Hepatic stellate cell (primary cell): Measurements from ENCODE around the gene TSSK2.

Experiments used
- DNase-seq: peaks from one replicate; pipeline ENCODE4 v3.0.0; 2011; ENCODE audit warnings: low spot score

The TSSK2 gene

GRCh38 chr22:19172213-19173046 lies 41.3 kb downstream of the TSSK2 start:
- DNase-seq, result no peak

DNA sequence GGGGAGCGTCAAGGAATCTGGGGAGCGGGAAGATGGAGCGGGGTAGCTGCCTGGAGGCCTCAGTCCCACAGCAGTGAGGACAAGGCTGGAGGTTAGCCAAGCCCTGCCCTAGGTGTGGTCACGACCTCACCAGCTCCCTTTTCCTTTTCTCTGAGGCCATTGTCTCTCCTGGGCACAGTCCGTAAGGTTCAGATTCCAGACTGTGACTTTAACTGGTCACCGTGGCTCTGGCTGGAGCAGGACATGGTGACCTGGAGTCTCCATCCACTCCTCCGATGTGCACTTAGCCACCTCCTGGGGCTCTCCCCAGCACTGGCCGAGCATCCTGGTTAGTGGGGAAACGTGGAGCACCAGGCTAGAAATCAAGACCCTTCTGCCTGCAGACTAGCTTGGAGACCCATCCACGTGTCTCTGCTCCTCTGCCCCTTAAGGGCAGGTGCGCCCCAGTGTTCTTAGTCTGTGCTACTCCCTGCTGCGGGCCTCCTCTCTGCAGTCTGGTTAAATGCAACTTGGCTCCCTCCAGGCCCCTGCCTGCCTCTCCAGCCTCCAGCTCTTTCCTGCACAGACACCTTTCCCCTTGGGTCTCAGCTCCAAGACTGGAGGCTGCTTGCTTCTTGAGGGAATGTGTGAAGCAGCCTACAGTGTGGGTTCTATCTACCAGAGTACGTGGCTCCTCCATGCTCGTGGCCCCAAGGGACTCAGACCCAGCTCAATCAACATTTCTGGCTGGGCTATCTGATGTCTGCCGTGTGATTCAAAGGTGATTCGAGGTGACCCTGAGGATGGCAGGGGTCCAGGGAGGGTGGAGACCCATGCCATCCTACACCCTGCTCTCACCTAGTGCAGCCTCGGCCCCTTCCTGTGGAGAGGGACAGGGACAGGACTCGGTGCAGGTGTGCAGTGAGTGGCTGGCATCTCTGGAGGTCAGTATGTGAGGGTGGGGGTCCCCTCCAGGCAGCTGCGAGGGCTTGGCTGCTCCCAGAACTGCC lies 42.2 kb downstream of the TSSK2 start:
- no peak for DNase-seq

- DNase-seq, result peak; percentile 76
Measured at GRCh38 chr22:19174106-19175025, 43.3 kb downstream of the TSSK2 start.

DNA sequence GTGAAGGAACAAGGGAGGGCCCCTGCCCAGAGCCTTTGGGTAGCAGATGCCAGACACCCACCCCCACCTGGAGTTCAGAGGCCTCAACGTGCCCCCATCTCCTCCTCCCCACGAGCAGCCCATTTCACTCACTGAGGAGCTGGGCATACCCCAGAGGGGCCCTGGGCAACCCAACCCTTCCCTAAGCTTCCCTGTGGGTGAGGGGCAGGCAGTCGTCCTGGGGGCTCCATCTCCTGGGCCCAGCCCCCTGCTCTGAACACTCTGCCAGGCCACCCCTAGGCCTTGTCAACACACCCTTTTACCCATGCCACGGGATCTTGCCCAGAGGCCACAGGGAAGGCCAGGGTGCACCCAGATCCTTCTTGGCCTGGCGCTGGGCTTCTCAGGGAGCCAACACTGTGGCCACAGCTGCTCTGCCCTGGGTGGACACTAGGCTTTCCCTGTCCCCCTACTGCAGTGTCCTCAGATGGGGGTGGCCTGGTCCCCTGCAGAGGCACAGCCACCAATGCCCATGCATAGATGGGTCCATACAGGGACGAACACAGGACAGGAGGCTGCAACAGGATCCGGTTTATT lies 44.0 kb downstream of the TSSK2 start:
- DNase-seq, result no peak

DNA sequence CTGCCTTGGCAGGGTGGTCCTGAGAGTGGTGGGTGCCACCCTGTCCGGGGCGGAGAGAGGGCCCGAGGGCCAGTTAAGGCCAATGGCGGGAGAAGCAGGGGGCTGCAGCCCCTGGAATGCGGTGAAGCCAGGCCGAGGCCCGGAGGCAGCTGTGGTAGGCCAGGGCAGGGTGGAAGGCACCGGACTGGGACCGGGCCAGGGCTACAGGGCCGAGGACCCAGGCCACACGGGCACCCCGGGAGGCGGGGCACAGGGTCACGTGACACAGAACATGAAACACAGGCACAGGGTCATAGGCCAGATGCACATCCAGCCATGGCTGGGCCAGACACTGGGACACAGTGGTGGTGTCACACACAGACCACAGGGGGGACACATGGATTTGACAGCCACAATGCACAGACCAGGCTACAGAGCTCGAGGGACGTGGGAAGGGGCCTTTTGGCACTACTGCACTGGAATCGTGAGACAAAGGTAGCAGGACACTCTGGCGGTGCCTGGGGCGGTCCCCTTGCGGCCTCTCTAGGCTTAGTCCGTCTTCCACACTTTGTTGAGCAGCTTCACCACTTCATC lies 44.6 kb downstream of the TSSK2 start:
- no peak for DNase-seq

- DNase-seq, result no peak
Measured at GRCh38 chr22:19176175-19176643, 45.1 kb downstream of the TSSK2 start.

DNA sequence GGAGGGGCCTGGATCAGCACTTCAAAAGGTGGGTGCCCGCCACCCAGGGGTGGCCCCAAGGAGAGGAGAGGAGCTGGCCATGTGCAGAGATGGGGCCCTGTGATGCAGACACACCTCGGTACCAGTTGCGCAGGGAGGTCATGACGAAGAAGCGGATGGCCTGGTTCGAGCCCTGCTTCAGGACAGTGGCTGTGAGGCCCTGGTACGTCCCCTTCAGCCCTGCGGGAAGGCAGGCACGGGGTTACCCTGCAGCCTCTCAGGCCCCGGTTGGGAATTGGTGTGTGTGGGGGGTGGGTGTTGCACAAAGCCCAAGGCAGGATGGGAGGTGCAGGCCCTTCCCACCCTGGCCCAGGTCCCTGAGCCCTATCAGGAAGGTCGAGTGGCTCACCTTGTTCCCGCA lies 45.6 kb downstream of the TSSK2 start:
- no peak for DNase-seq

GRCh38 chr22:19177164-19178064 lies 46.3 kb downstream of the TSSK2 start:
- no peak for DNase-seq

GRCh38 chr22:19178065-19178656 lies 47.1 kb downstream of the TSSK2 start:
- DNase-seq, result peak; percentile 63

DNA sequence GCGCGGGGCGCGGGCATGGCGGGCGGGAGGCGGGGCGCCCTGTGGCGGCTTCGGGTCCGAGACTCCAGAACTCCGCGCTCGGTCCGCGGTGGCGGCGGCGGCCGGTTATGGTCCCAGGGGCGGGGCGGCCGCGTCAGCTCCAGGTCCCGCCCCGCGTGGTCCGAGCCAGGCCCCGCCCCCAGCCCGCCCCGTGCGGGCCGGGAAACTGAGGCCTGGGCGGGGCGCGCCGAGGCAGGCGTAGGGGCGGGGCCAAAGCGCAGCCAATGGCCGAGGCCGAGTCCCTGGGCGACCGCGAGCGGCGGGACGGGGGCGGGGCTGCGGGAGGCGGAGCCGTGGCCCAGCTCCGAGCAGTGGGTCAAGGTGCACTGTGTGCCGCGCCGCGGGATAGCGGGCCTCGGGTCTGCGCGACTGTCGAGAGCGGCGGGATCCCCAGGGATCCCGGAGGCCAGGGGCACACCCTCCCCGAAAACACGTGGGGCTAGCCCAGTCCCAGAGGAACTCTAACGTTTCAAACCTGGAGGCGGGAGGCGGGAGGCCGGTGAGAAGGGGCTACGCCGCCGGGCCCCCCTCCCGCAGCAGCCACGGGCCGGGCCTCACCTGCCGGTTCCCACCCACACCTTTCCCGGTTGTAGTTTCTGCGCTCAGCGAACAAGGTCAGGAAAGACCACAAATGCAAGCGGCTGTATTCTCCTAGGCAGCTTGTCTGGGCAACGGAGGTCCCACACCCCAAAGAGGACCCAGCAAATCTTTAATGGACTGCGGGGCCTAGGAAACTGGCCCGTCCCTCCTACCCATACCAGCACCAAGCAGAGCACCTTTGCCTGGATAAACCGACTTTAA lies 47.8 kb downstream of the TSSK2 start, which contains the start of gene SLC25A1:
SLC25A1 (minus strand) TSS at position 80 of the 840 bp plus-strand sequence; CDS start at position 17, 63 bp downstream.
- DNase-seq, result peak; percentile 91

DNA sequence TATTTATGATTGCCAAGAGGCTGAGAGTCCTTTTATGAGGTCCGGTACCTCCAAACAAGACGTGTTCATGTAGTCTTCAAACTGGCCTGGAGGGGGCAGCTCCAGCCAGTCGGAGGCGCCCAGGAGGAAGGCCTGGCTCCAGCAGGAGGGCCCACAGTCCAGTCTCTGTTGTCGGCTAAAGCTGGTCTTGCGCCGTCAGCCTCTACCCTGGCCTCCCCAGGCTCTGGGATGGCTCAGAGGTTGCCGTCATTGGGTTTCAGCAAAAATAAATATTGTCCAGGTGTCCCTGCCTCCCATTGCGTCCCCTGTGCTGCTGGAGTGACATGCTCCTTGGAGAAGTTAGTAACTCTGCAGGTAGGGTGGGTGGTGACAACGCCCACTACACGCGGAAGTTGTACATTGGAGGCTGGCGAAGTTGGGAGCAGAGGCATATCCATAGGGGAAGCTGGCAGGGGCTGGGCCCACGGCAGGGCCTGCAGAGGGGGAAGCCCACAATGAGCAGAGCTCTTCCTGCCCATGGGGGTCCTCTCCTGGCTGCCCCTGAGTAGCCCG lies 48.5 kb downstream of the TSSK2 start:
- peak; percentile 86 for DNase-seq

DNA sequence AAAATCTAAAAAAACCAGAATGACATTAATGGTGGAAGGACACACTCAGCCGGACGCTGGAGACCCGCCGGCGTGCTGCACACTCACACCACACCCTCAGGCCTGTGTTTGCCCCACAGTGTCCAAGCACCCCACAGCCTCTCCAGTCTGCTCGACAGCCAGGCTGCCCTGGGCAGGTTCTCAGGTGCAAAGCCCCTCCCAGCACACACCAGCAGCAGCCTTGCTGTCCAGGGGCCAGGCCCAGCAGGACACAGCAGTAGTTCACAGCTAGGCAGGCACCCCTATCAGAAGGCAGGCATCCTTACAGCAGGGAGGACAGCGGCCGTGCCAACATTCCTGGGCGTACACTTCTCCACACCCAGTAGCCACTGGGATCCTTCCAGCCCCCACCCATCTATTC lies 49.1 kb downstream of the TSSK2 start:
- DNase-seq, result no peak

DNA sequence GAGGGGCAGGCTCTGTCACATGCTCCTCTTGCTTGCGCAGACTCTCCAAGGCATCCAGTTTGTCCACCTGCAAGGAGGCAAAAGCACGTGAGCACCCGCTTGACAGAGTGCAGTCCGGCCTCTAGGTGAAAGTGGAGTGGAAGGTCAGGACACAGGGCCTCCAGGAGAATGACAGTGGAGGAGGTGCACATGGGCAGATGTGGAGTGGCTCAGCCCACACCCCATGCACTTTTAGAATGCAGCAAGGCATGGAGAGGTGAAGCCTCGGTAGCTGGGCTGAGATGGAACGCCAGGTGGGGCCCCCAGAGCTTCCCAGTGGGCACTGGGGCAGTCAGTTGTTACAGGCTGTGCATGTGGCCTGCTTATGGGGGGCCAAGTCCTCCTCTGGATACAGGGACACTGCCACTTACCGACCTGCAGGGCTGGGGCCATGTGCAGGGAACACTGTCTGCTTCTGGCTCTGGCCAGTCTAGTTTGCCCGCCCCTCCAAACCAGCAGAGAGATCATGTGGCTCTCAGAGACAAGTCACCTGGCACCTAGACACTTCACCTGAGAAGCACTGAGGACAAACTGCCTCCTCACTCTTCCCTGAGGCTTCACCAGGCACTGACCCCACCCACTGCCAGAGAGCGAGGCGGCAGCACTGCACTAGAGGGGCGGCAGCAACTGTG lies 49.8 kb downstream of the TSSK2 start:
- no peak for DNase-seq

- DNase-seq, result no peak
Measured at GRCh38 chr22:19181786-19182471, 50.8 kb downstream of the TSSK2 start.
